Hepatocyte (in vitro differentiated cells): ENCODE measurements around the gene OR2L8. TPM values are rescaled to one million over a fixed set of nuclear protein-coding genes. Genes with fewer than 3 reads are reported as not detected.

Source experiments
- DNase-seq: peaks from one replicate; pipeline ENCODE4 v3.0.0-alpha.2; 2016; ENCODE audit warnings: low spot score
- H2AFZ ChIP-seq: fragments of 200-600 bp; sonication (generic); 2 replicates; pipeline ENCODE4 v1.6.0; 2016; ENCODE audit warnings: antibody characterized with exemption, mild to moderate bottlenecking
- H3K27ac ChIP-seq: fragments of 200-600 bp; sonication (generic); 2 replicates; pipeline ENCODE4 v1.5.1; 2016; ENCODE audit warnings: mild to moderate bottlenecking
- H3K27me3 ChIP-seq: fragments of 200-600 bp; sonication (generic); 2 replicates; pipeline ENCODE4 v1.6.1; 2016
- H3K36me3 ChIP-seq: fragments of 200-600 bp; sonication (generic); replicated peaks from 2 replicates; pipeline ENCODE4 v1.5.1; 2016; ENCODE audit warnings: low read depth; ENCODE audit not compliant: insufficient read depth
- H3K4me1 ChIP-seq: fragments of 200-600 bp; sonication (generic); 2 replicates; pipeline ENCODE4 v1.5.1; 2016; ENCODE audit warnings: mild to moderate bottlenecking, moderate library complexity; ENCODE audit not compliant: insufficient read depth
- H3K4me2 ChIP-seq: fragments of 200-600 bp; sonication (generic); 2 replicates; pipeline ENCODE4 v1.6.0; 2016
- H3K4me3 ChIP-seq: fragments of 200-600 bp; sonication (generic); 2 replicates; pipeline ENCODE4 v1.5.1; 2016; ENCODE audit warnings: mild to moderate bottlenecking
- H3K79me2 ChIP-seq: fragments of 200-600 bp; sonication (generic); 2 replicates; pipeline ENCODE4 v1.6.0; 2017; ENCODE audit warnings: mild to moderate bottlenecking
- H3K9me2 ChIP-seq: fragments of 200-600 bp; sonication (generic); replicated peaks from 2 replicates; pipeline ENCODE4 v1.6.0; 2017; ENCODE audit warnings: mild to moderate bottlenecking; ENCODE audit not compliant: insufficient read depth
- H3K9me3 ChIP-seq: fragments of 200-600 bp; sonication (generic); 2 replicates; pipeline ENCODE4 v1.5.1; 2016; ENCODE audit warnings: low read depth, mild to moderate bottlenecking
- H4K20me1 ChIP-seq: fragments of 200-600 bp; sonication (generic); 2 replicates; pipeline ENCODE4 v1.6.0; 2016; ENCODE audit warnings: mild to moderate bottlenecking; ENCODE audit not compliant: insufficient read depth, poor library complexity, severe bottlenecking
- CTCF ChIP-seq: fragments of 200-600 bp; sonication (generic); IDR thresholded peaks from 2 replicates; pipeline ENCODE4 v1.5.1; 2016; ENCODE audit warnings: antibody characterized with exemption, mild to moderate bottlenecking; ENCODE audit not compliant: poor library complexity
- EZH2 ChIP-seq: fragments of 200-600 bp; sonication (generic); IDR thresholded peaks from 2 replicates; pipeline ENCODE4 v1.6.1; 2016; ENCODE audit warnings: antibody characterized with exemption, mild to moderate bottlenecking, borderline replicate concordance
- EZH2phosphoT487 ChIP-seq: fragments of 200-600 bp; sonication (generic); IDR thresholded peaks from one replicate; pipeline ENCODE4 v1.6.1; 2018; ENCODE audit warnings: antibody characterized with exemption, mild to moderate bottlenecking, low read depth, moderate library complexity; ENCODE audit not compliant: unreplicated experiment, severe bottlenecking
- WGBS: methylation state at CpG from one replicate; pipeline ENCODE4 v1.1.6; 2016; ENCODE audit warnings: low lambda C conversion rate; ENCODE audit errors: missing lambda C conversion rate; 5-methylcytosine and 5-hydroxymethylcytosine counted together
- polyA plus RNA-seq: library from polyadenylated mRNA; unstranded; fragments of >200 nt; fragmentation: Nextera tagmentation; extraction: Ambion mirVana; gene quantifications from 2 replicates; pipeline ENCODE4 v1.2.1, GENCODE V29; 2016
- total RNA-seq: library from RNA; depleted of rRNA; stranded (reverse); fragments of >200 nt; gene quantifications from 2 replicates; pipeline ENCODE4 v1.2.3, GENCODE V29; 2014

Gene OR2L8
- total and polyA plus RNA-seq, 2 experiments from 2014 or later = not detected

- Histone ChIP-seq H3K36me3 (no peaks in the 10 kb centered on the region), H4K20me1 (no peaks in the 10 kb centered on the region), H3K4me3 (no peak overlapping the region), H3K4me1 (no peaks in the 10 kb centered on the region), H3K27ac (no peak overlapping the region), H3K27me3 (no peaks in the 10 kb centered on the region), H3K9me2 (no peaks in the 10 kb centered on the region), H3K9me3 (no peaks in the 10 kb centered on the region), H3K79me2 (no peaks in the 10 kb centered on the region), H3K4me2 (no peak overlapping the region), H2AFZ (no peak overlapping the region)
- WGBS = 60% methylated on average over 4 of the region's 4 CpGs
- no peak for DNase-seq
- TF ChIP-seq EZH2phosphoT487 (no peak), CTCF (no peak), EZH2 (no peak)
Measured at GRCh38 chr1:247962911-247963588, 14.4 kb downstream of the OR2L8 start.

- no peak within 1 kb of the TSS for H3K27ac ChIP-seq
- H3K4me2 ChIP-seq = no peak within 1 kb of the TSS
- H3K4me3 ChIP-seq = no peak within 1 kb of the TSS
- DNase-seq = no peak
- no peaks in the 10 kb centered on the region for H3K4me1 ChIP-seq
- H3K36me3 ChIP-seq = no peaks in the 10 kb centered on the region
- H2AFZ ChIP-seq = no peak within 1 kb of the TSS
- H3K27me3 ChIP-seq = no peaks in the 10 kb centered on the region
- no peaks in the 10 kb centered on the region for H4K20me1 ChIP-seq
- H3K9me2 ChIP-seq = no peaks in the 10 kb centered on the region
- WGBS = 70% methylated on average over 2 of the region's 2 CpGs
- H3K9me3 ChIP-seq = no peaks in the 10 kb centered on the region
- no peaks in the 10 kb centered on the region for H3K79me2 ChIP-seq
- TF ChIP-seq EZH2phosphoT487 (no peak), CTCF (no peak), EZH2 (no peak)
Measured at GRCh38 chr1:247964933-247965332, 16.3 kb downstream of the OR2L8 start, which contains the start of gene OR2AK2. Gene OR2AK2, plus strand, starts transcription at chr1:247965233. Its CDS starts 144 bp downstream, at chr1:247965377.

- Histone ChIP-seq H3K9me2 (no peaks in the 10 kb centered on the region), H4K20me1 (no peaks in the 10 kb centered on the region), H3K79me2 (no peaks in the 10 kb centered on the region), H3K4me1 (no peaks in the 10 kb centered on the region), H3K4me3 (no peak overlapping the region), H3K27ac (no peak overlapping the region), H3K27me3 (no peaks in the 10 kb centered on the region), H3K4me2 (no peak overlapping the region), H3K9me3 (no peaks in the 10 kb centered on the region), H3K36me3 (no peaks in the 10 kb centered on the region), H2AFZ (no peak overlapping the region)
- no peak for DNase-seq
- WGBS = 74% methylated on average over 5 of the region's 5 CpGs
- TF ChIP-seq EZH2 (no peak), EZH2phosphoT487 (no peak), CTCF (no peak)
Measured at GRCh38 chr1:247966532-247967204, 18.0 kb downstream of the OR2L8 start.
